ENCODE measurements around the gene RFX4.

Gene RFX4

DNA sequence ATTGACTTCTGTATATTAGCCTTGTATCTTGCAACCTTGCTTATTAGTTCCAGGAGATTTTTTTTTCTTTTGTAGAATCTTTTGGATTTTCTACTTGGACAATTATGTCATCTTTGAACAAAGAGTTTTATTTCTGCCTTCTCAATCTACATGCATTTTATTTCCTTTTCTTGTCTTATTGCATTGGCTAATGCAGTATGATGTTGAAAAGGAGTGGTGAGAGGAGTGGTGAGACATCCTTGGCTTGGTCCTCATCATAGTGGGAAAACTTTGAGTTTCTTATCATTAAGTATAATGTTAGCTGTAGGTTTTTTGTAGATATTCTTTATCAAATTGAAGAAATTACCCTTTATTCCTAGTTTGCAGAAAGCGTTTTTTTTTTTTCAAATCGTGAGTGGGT, 80.6 kb downstream of the RFX4 start:
- ChIA-PET CTCF (no interaction called here), POLR2A (no interaction called here)
- no peaks in the 10 kb centered on the region for H3K36me3 ChIP-seq (ENCODE audit: control insufficient read depth in 4 of 4, insufficient read depth in 4 of 4, low read length in 3 of 4)
- no peak overlapping the region for H3K27ac ChIP-seq (ENCODE audit: insufficient read depth in 1 of 2, low read depth in 1 of 2, low read length in 2 of 2, poor library complexity in 1 of 2, severe bottlenecking in 2 of 2)
- no peak overlapping the region for H3K4me3 ChIP-seq (ENCODE audit: control insufficient read depth in 1 of 7, extremely low read depth in 1 of 7, insufficient read depth in 4 of 7, low read depth in 2 of 7, low read length in 6 of 7)
- H3K27me3 ChIP-seq (replicated peaks in 2 of 5; ENCODE audit: control insufficient read depth in 4 of 5, insufficient read depth in 5 of 5, low read length in 4 of 5), result peaks cover 0 to 23% (median 0%) of the 10 kb centered on the region in 5 experiments
- H3K4me1 ChIP-seq (ENCODE audit: control extremely low read depth in 1 of 4, control insufficient read depth in 4 of 4, insufficient read depth in 4 of 4, low read length in 3 of 4), result no peaks in the 10 kb centered on the region
- WGBS (ENCODE audit: insufficient coverage), result no CpG with 5 or more reads among the region's 2 CpGs
- DNase-seq, result no peak
- peaks cover 6 to 45% (median 9%) of the 10 kb centered on the region in 5 experiments for H3K9me3 ChIP-seq (ENCODE audit: control extremely low read depth in 1 of 5, control insufficient read depth in 4 of 5, insufficient read depth in 2 of 5, low read depth in 1 of 5, low read length in 4 of 5)

DNA sequence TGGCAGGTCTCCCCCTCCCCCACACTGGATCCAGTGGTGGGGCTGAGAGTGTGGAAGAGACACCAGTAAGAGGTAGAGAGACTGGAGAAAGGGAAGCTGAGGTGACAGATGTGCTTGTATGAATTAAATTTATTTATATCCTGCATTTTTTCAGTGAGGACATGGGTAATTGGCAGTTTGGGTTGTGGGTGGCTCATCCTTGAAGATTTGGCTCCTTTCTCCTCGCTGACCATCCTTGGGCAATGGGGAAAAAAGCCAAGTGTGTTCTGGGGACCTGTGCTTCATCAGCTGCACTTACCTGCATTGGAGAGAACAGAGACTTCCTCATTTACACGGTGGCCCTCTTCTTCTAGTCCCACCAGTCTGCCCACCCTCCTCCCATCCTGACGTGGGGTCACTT, 86.4 kb downstream of the RFX4 start:
- Histone ChIP-seq H3K4me3 (ENCODE audit: control insufficient read depth in 1 of 7, extremely low read depth in 1 of 7, insufficient read depth in 4 of 7, low read depth in 2 of 7, low read length in 6 of 7) (no peak overlapping the region), H3K4me1 (ENCODE audit: control extremely low read depth in 1 of 4, control insufficient read depth in 4 of 4, insufficient read depth in 4 of 4, low read length in 3 of 4) (no peaks in the 10 kb centered on the region), H3K9me3 (ENCODE audit: control extremely low read depth in 1 of 5, control insufficient read depth in 4 of 5, insufficient read depth in 2 of 5, low read depth in 1 of 5, low read length in 4 of 5) (peaks cover 0 to 6% (median 0%) of the 10 kb centered on the region in 5 experiments), H3K27me3 (replicated peaks in 2 of 5; ENCODE audit: control insufficient read depth in 4 of 5, insufficient read depth in 5 of 5, low read length in 4 of 5) (peaks cover 0 to 60% (median 10%) of the 10 kb centered on the region in 5 experiments), H3K36me3 (ENCODE audit: control insufficient read depth in 4 of 4, insufficient read depth in 4 of 4, low read length in 3 of 4) (no peaks in the 10 kb centered on the region), H3K27ac (ENCODE audit: insufficient read depth in 1 of 2, low read depth in 1 of 2, low read length in 2 of 2, poor library complexity in 1 of 2, severe bottlenecking in 2 of 2) (no peak overlapping the region)
- 42% methylated on average over 2 of the region's 3 CpGs for whole genome bisulfite sequencing (ENCODE audit: insufficient coverage)
- ChIA-PET CTCF (no interaction called here), POLR2A (no interaction called here)
- DNase-seq, result no peak

DNA sequence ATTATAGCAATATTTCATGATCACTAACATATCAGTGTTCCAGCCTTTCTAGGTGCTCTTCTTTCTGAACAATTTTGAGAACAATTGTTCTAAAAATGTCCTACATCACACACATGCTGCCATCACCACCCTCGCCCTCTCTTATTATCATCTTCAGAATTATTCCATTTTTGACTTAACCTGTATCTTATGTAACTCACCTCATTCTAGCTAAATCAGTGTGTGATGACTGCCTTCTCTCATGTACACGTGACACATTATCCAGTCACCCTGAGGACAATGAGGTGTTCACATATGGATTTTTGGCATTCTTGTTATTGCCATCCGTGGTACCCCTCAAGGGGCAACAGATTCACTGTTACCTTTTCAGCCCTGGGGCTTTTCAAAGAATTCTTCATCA, 87.3 kb downstream of the RFX4 start:
- no peak overlapping the region for H3K27ac ChIP-seq (ENCODE audit: insufficient read depth in 1 of 2, low read depth in 1 of 2, low read length in 2 of 2, poor library complexity in 1 of 2, severe bottlenecking in 2 of 2)
- H3K36me3 ChIP-seq (ENCODE audit: control insufficient read depth in 4 of 4, insufficient read depth in 4 of 4, low read length in 3 of 4), result no peaks in the 10 kb centered on the region
- peaks cover 2 to 61% (median 15%) of the 10 kb centered on the region in 5 experiments for H3K27me3 ChIP-seq (replicated peaks in 2 of 5; ENCODE audit: control insufficient read depth in 4 of 5, insufficient read depth in 5 of 5, low read length in 4 of 5)
- no peak overlapping the region for H3K4me3 ChIP-seq (ENCODE audit: control insufficient read depth in 1 of 7, extremely low read depth in 1 of 7, insufficient read depth in 4 of 7, low read depth in 2 of 7, low read length in 6 of 7)
- H3K4me1 ChIP-seq (ENCODE audit: control extremely low read depth in 1 of 4, control insufficient read depth in 4 of 4, insufficient read depth in 4 of 4, low read length in 3 of 4), result no peaks in the 10 kb centered on the region
- WGBS (ENCODE audit: insufficient coverage), result 100% methylated on average over 2 of the region's 3 CpGs
- no peak for DNase-seq
- CTCF ChIA-PET, result no interaction called here
- peaks cover 0 to 1% (median 0%) of the 10 kb centered on the region in 5 experiments for H3K9me3 ChIP-seq (ENCODE audit: control extremely low read depth in 1 of 5, control insufficient read depth in 4 of 5, insufficient read depth in 2 of 5, low read depth in 1 of 5, low read length in 4 of 5)
- POLR2A ChIA-PET, result no interaction called here

DNA sequence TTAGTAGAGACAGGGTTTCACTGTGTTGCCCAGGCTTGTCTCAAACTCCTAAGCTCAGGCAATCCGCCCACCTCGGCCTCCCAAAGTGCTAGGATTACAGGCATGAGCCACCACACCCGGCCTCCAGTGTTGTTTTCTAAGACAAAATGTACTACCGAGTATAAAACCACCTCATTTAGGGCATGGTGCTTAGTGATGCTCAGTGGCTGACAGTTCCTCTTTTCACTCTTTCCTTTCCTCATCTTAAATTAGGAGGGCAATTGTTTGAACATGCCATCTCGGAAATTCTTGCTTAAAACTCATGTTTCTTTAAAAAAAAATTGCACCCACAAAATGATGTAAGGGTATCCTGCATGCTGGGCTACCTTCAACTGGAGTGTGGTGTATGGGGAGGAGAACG, 89.0 kb downstream of the RFX4 start:
- no peak for DNase-seq
- H3K27ac ChIP-seq (ENCODE audit: insufficient read depth in 1 of 2, low read depth in 1 of 2, low read length in 2 of 2, poor library complexity in 1 of 2, severe bottlenecking in 2 of 2), result no peak overlapping the region
- H3K4me3 ChIP-seq (ENCODE audit: control insufficient read depth in 1 of 7, extremely low read depth in 1 of 7, insufficient read depth in 4 of 7, low read depth in 2 of 7, low read length in 6 of 7), result no peak overlapping the region
- CTCF ChIA-PET, result no interaction called here
- no peaks in the 10 kb centered on the region for H3K9me3 ChIP-seq (ENCODE audit: control extremely low read depth in 1 of 5, control insufficient read depth in 4 of 5, insufficient read depth in 2 of 5, low read depth in 1 of 5, low read length in 4 of 5)
- peaks cover 3 to 66% (median 18%) of the 10 kb centered on the region in 5 experiments for H3K27me3 ChIP-seq (replicated peaks in 2 of 5; ENCODE audit: control insufficient read depth in 4 of 5, insufficient read depth in 5 of 5, low read length in 4 of 5)
- no peaks in the 10 kb centered on the region for H3K4me1 ChIP-seq (ENCODE audit: control extremely low read depth in 1 of 4, control insufficient read depth in 4 of 4, insufficient read depth in 4 of 4, low read length in 3 of 4)
- WGBS (ENCODE audit: insufficient coverage), result 88% methylated on average over 4 of the region's 6 CpGs
- H3K36me3 ChIP-seq (ENCODE audit: control insufficient read depth in 4 of 4, insufficient read depth in 4 of 4, low read length in 3 of 4), result no peaks in the 10 kb centered on the region
- POLR2A ChIA-PET, result no interaction called here

DNA sequence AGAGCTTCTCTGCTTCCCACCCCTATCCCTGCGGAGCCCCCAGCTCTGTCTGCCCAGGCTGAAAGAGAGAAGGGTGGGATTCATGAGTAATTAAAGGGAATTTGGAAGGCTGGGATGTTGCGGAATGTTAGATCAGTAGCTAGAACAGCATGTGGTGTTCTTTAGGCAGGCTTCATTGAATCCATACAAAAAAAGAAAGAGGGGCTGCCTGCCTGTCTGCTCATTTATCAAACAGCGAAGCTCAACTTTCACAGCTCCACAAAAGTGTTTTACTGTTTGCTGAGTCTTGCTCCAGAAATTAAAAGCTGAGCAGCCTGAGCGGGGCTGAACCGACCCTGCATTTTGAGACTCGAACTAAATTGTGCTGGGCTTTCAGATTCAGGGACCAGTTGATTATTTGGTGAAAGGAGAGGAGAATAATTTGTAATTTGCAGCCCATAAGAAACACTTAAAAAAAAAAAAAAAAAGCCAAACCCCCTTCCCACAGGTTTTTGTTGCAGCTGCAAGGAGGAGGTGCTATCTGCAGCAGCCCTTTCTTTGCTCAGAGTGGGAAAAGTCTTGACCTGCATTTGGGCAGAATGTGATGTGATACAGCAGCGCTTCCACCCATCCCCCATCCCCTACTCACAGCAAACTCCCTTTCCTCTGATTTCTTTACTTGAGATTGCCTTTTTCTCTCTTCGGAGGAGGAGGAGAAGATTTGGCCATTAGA, 89.7 kb downstream of the RFX4 start:
- H3K27me3 ChIP-seq (replicated peaks in 2 of 5; ENCODE audit: control insufficient read depth in 4 of 5, insufficient read depth in 5 of 5, low read length in 4 of 5), result peaks cover 5 to 66% (median 18%) of the 10 kb centered on the region in 5 experiments
- H3K4me3 ChIP-seq (ENCODE audit: control insufficient read depth in 1 of 7, extremely low read depth in 1 of 7, insufficient read depth in 4 of 7, low read depth in 2 of 7, low read length in 6 of 7), result no peak overlapping the region
- no peaks in the 10 kb centered on the region for H3K9me3 ChIP-seq (ENCODE audit: control extremely low read depth in 1 of 5, control insufficient read depth in 4 of 5, insufficient read depth in 2 of 5, low read depth in 1 of 5, low read length in 4 of 5)
- H3K36me3 ChIP-seq (ENCODE audit: control insufficient read depth in 4 of 4, insufficient read depth in 4 of 4, low read length in 3 of 4), result no peaks in the 10 kb centered on the region
- no peaks in the 10 kb centered on the region for H3K4me1 ChIP-seq (ENCODE audit: control extremely low read depth in 1 of 4, control insufficient read depth in 4 of 4, insufficient read depth in 4 of 4, low read length in 3 of 4)
- H3K27ac ChIP-seq (ENCODE audit: insufficient read depth in 1 of 2, low read depth in 1 of 2, low read length in 2 of 2, poor library complexity in 1 of 2, severe bottlenecking in 2 of 2), result no peak overlapping the region
- WGBS (ENCODE audit: insufficient coverage), result 73% methylated on average over 2 of the region's 8 CpGs
- ChIA-PET CTCF (no interaction called here), POLR2A (no interaction called here)
- no peak for DNase-seq

DNA sequence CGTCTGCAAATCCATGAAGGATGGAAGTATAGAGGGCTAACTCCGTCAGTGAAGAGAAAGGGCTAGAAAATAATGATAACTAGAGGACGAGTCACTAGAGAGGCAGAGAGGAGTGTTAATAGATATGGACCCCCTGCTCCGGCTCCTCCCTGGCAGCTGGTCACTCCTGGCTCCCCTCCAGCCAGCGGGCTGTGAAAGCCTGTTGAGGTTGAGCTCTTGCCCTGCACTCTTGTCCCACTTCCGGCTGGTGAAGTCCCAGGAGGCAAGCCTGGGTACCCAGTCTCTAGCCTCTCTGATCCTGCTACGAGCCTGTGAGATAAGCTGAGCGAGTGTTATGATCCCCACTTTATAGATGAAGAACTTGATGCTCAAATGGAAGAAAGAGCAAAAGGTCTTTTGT, 90.3 kb downstream of the RFX4 start:
- 59% methylated on average over 4 of the region's 8 CpGs for WGBS (ENCODE audit: insufficient coverage)
- Histone ChIP-seq H3K27ac (ENCODE audit: insufficient read depth in 1 of 2, low read depth in 1 of 2, low read length in 2 of 2, poor library complexity in 1 of 2, severe bottlenecking in 2 of 2) (no peak overlapping the region), H3K4me1 (ENCODE audit: control extremely low read depth in 1 of 4, control insufficient read depth in 4 of 4, insufficient read depth in 4 of 4, low read length in 3 of 4) (no peaks in the 10 kb centered on the region), H3K27me3 (replicated peaks in 2 of 5; ENCODE audit: control insufficient read depth in 4 of 5, insufficient read depth in 5 of 5, low read length in 4 of 5) (peaks cover 5 to 61% (median 18%) of the 10 kb centered on the region in 5 experiments), H3K36me3 (ENCODE audit: control insufficient read depth in 4 of 4, insufficient read depth in 4 of 4, low read length in 3 of 4) (no peaks in the 10 kb centered on the region), H3K4me3 (ENCODE audit: control insufficient read depth in 1 of 7, extremely low read depth in 1 of 7, insufficient read depth in 4 of 7, low read depth in 2 of 7, low read length in 6 of 7) (no peak overlapping the region), H3K9me3 (ENCODE audit: control extremely low read depth in 1 of 5, control insufficient read depth in 4 of 5, insufficient read depth in 2 of 5, low read depth in 1 of 5, low read length in 4 of 5) (no peaks in the 10 kb centered on the region)
- DNase-seq, result no peak
- POLR2A ChIA-PET, result no interaction called here
- CTCF ChIA-PET, result no interaction called here

DNA sequence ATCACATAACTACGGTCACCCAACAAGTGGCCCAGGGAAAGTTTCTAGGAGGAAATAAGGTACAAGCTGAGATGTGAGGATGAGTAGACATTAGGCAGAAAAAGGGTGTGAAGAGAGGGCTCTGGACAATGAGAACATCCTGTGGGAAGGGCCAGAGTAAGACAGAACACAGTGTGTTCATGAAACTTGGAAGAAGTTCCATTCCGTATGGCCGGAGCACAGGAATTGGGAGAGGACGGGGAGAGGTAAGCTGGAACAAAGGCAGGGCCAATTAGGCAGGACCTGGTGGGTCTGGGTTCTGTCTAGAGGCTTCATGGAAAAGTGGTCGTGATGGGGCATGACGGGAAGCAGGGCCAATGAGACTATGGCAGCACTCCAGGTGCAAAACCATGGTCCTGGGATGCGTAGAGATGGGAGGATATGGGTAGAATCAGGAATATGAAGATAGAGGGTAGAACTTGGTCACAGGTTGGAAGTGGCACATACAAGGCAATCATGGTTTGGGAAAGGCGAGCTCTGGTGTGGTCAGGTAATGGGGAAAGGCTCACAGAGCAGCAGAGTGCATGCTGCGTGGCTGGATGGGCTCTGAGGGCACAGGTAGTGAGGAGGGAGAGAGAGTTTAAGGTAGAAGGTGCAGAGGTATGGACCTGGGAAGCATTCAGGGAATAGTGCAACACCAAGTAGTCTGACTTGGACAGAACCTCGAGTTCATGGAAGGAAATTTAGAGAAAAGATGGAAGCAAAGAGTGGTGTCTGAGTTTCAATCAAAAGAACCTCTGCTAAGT, 93.0 kb downstream of the RFX4 start:
- POLR2A ChIA-PET, result no interaction called here
- no peaks in the 10 kb centered on the region for H3K4me1 ChIP-seq (ENCODE audit: control extremely low read depth in 1 of 4, control insufficient read depth in 4 of 4, insufficient read depth in 4 of 4, low read length in 3 of 4)

More for the DNA sequence above, 93.0 kb downstream of the RFX4 start:
- H3K27ac ChIP-seq (ENCODE audit: insufficient read depth in 1 of 2, low read depth in 1 of 2, low read length in 2 of 2, poor library complexity in 1 of 2, severe bottlenecking in 2 of 2), result no peak overlapping the region
- H3K9me3 ChIP-seq (ENCODE audit: control extremely low read depth in 1 of 5, control insufficient read depth in 4 of 5, insufficient read depth in 2 of 5, low read depth in 1 of 5, low read length in 4 of 5), result no peaks in the 10 kb centered on the region
- CTCF ChIA-PET, result no interaction called here
- no peak for DNase-seq
- H3K27me3 ChIP-seq (replicated peaks in 2 of 5; ENCODE audit: control insufficient read depth in 4 of 5, insufficient read depth in 5 of 5, low read length in 4 of 5), result peaks cover 5 to 57% (median 13%) of the 10 kb centered on the region in 5 experiments
- H3K4me3 ChIP-seq (ENCODE audit: control insufficient read depth in 1 of 7, extremely low read depth in 1 of 7, insufficient read depth in 4 of 7, low read depth in 2 of 7, low read length in 6 of 7), result no peak overlapping the region
- no peaks in the 10 kb centered on the region for H3K36me3 ChIP-seq (ENCODE audit: control insufficient read depth in 4 of 4, insufficient read depth in 4 of 4, low read length in 3 of 4)
- WGBS (ENCODE audit: insufficient coverage), result 98% methylated on average over 10 of the region's 10 CpGs
